ENCODE data around the gene TOPAZ1.
"Not testable (repeated sequence)": the region's sequence is repeated elsewhere in the genome, so short reads cannot be mapped to it uniquely, and the experiment has no call there.

Gene TOPAZ1

GRCh38 chr3:44337248-44337785 lies 95.6 kb downstream of the TOPAZ1 start:
- DNase-seq, result no peak

GRCh38 chr3:44338010-44338827 lies 96.5 kb downstream of the TOPAZ1 start, which contains the start of gene TCAIM:
TCAIM (plus strand) TSS chr3:44338766; CDS start chr3:44354783, 16,017 bp downstream.
- DNase-seq, result peak; percentile 98

GRCh38 chr3:44338828-44339127 lies 97.1 kb downstream of the TOPAZ1 start:
- DNase-seq, result no peak

- no peak for DNase-seq
These were observed 97.7 kb downstream of the TOPAZ1 start for GRCh38 chr3:44339181-44340057.

- no peak for DNase-seq
These were observed 98.3 kb downstream of the TOPAZ1 start for GRCh38 chr3:44340058-44340395.

GRCh38 chr3:44342176-44342790 lies 100.6 kb downstream of the TOPAZ1 start:
- no peak for DNase-seq

- no peak for DNase-seq
These were observed 101.7 kb downstream of the TOPAZ1 start for GRCh38 chr3:44343421-44343820.

- not testable (repeated sequence) for DNase-seq
These were observed 104.9 kb downstream of the TOPAZ1 start for GRCh38 chr3:44346590-44346989.

GRCh38 chr3:44348993-44349392 lies 107.3 kb downstream of the TOPAZ1 start:
- no peak for DNase-seq

GRCh38 chr3:44353355-44353924 lies 111.8 kb downstream of the TOPAZ1 start:
- no peak for DNase-seq

- DNase-seq, result no peak
These were observed 113.8 kb downstream of the TOPAZ1 start for GRCh38 chr3:44355362-44356033.

GRCh38 chr3:44359146-44359751 lies 117.6 kb downstream of the TOPAZ1 start:
- no peak for DNase-seq

- DNase-seq, result no peak
These were observed 121.9 kb downstream of the TOPAZ1 start for GRCh38 chr3:44363591-44363990.

- no peak for DNase-seq
These were observed 124.3 kb downstream of the TOPAZ1 start for GRCh38 chr3:44365952-44366351.

- DNase-seq, result no peak
These were observed 133.8 kb downstream of the TOPAZ1 start for GRCh38 chr3:44375450-44375849.

Measured in activated effector memory CD4-positive, alpha-beta T cell treated with Interleukin-2 at 50 U/mL for 16 hours (primary cell).